Parathyroid adenoma (tissue), 2 donors: ENCODE data around the gene BCLAF3.

Source experiments
- H2AFZ ChIP-seq: fragments of 300-600 bp; sonication (generic); one replicate; pipeline ENCODE4 v1.7.0; 2017; ENCODE audit warnings: antibody characterized with exemption, mild to moderate bottlenecking
- H3K27ac ChIP-seq: fragments of 300-600 bp; sonication (generic); one replicate; pipeline ENCODE4 v1.7.0; 2017
- H3K27me3 ChIP-seq: fragments of 300-600 bp; sonication (generic); one replicate; pipeline ENCODE4 v1.7.0; 2017; ENCODE audit warnings: low read length; ENCODE audit not compliant: control insufficient read depth, insufficient read depth
- H3K36me3 ChIP-seq: fragments of 300-600 bp; sonication (generic); one replicate; pipeline ENCODE4 v1.7.0; 2017; ENCODE audit warnings: low read length; ENCODE audit not compliant: control insufficient read depth, insufficient read depth
- H3K4me1 ChIP-seq: fragments of 300-600 bp; sonication (generic); one replicate; pipeline ENCODE4 v1.7.0; 2017; ENCODE audit warnings: control low read depth
- H3K4me2 ChIP-seq: fragments of 300-600 bp; sonication (generic); one replicate; pipeline ENCODE4 v1.7.0; 2017; ENCODE audit warnings: low read length
- H3K4me3 ChIP-seq: fragments of 300-600 bp; sonication (generic); one replicate; pipeline ENCODE4 v1.7.0; 2017; ENCODE audit warnings: low read depth, low read length
- H3K79me2 ChIP-seq: fragments of 300-600 bp; sonication (generic); one replicate; pipeline ENCODE4 v1.7.0; 2017; ENCODE audit warnings: control low read depth
- H3K9ac ChIP-seq: fragments of 300-600 bp; sonication (generic); one replicate; pipeline ENCODE4 v1.7.0; 2017; ENCODE audit warnings: mild to moderate bottlenecking
- H3K9me3 ChIP-seq: fragments of 300-600 bp; sonication (generic); one replicate; pipeline ENCODE4 v1.7.0; 2017; ENCODE audit warnings: low read length; ENCODE audit not compliant: control insufficient read depth
- TF ChIP-seq, protein P1 (sequence below): fragments of 300-600 bp; sonication (generic); IDR thresholded peaks from one replicate; pipeline ENCODE4 v1.7.0; 2017; ENCODE audit warnings: antibody characterized with exemption, mild to moderate bottlenecking
- donor health status: primary hyperparathyroidism.

Gene BCLAF3

DNA sequence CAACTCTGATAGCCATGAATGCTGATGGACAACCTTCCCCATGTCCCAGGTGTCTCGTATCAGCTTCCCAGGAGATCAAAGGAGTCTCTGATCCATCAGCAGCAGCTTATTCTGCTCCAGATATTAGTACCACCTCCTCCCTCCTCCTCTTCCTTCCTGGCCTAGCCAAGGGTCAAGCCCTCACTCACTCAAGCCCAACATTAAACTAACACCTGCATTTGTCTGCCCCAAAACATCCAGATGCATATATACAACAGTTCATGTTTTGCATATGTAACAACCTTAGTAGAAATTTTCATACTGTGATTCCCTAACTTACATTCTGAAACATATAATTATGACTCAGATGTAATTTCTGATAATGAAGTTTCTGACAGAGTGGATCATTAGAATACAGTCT, 29.9 kb downstream of the BCLAF3 start:
- H3K27me3 ChIP-seq = no peaks in the 10 kb centered on the region
- H2AFZ ChIP-seq = no peak overlapping the region
- no peak overlapping the region for H3K9ac ChIP-seq
- H3K27ac ChIP-seq = no peak overlapping the region
- TF ChIP-seq, protein P1, sequence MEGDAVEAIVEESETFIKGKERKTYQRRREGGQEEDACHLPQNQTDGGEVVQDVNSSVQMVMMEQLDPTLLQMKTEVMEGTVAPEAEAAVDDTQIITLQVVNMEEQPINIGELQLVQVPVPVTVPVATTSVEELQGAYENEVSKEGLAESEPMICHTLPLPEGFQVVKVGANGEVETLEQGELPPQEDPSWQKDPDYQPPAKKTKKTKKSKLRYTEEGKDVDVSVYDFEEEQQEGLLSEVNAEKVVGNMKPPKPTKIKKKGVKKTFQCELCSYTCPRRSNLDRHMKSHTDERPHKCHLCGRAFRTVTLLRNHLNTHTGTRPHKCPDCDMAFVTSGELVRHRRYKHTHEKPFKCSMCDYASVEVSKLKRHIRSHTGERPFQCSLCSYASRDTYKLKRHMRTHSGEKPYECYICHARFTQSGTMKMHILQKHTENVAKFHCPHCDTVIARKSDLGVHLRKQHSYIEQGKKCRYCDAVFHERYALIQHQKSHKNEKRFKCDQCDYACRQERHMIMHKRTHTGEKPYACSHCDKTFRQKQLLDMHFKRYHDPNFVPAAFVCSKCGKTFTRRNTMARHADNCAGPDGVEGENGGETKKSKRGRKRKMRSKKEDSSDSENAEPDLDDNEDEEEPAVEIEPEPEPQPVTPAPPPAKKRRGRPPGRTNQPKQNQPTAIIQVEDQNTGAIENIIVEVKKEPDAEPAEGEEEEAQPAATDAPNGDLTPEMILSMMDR = no peak
- no peaks in the 10 kb centered on the region for H3K9me3 ChIP-seq
- no peaks in the 10 kb centered on the region for H3K4me1 ChIP-seq
- H3K4me3 ChIP-seq = no peak overlapping the region
- no peaks in the 10 kb centered on the region for H3K36me3 ChIP-seq
- no peak overlapping the region for H3K4me2 ChIP-seq
- H3K79me2 ChIP-seq = no peaks in the 10 kb centered on the region

GRCh38 chrX:19958552-19959486, 32.0 kb downstream of the BCLAF3 start:
- no peaks in the 10 kb centered on the region for H3K4me1 ChIP-seq
- TF ChIP-seq, protein P1 = no peak
- H3K79me2 ChIP-seq = no peaks in the 10 kb centered on the region
- no peak overlapping the region for H3K4me2 ChIP-seq
- H3K9ac ChIP-seq = no peak overlapping the region
- no peak overlapping the region for H3K4me3 ChIP-seq
- no peaks in the 10 kb centered on the region for H3K9me3 ChIP-seq
- H3K27ac ChIP-seq = no peak overlapping the region
- no peaks in the 10 kb centered on the region for H3K36me3 ChIP-seq
- H2AFZ ChIP-seq = no peak overlapping the region
- H3K27me3 ChIP-seq = no peaks in the 10 kb centered on the region

GRCh38 chrX:19956923-19957322, 33.9 kb downstream of the BCLAF3 start:
- Histone ChIP-seq H3K27me3 (no peaks in the 10 kb centered on the region), H2AFZ (no peak overlapping the region), H3K9me3 (no peaks in the 10 kb centered on the region), H3K4me1 (no peaks in the 10 kb centered on the region), H3K27ac (no peak overlapping the region), H3K36me3 (no peaks in the 10 kb centered on the region), H3K9ac (no peak overlapping the region), H3K79me2 (no peaks in the 10 kb centered on the region), H3K4me2 (no peak overlapping the region), H3K4me3 (no peak overlapping the region)
- TF ChIP-seq, protein P1 = no peak

- Histone ChIP-seq H3K27me3 (no peaks in the 10 kb centered on the region), H3K36me3 (no peaks in the 10 kb centered on the region), H3K79me2 (no peaks in the 10 kb centered on the region), H3K4me2 (no peak overlapping the region), H3K4me3 (no peak overlapping the region), H3K27ac (no peak overlapping the region), H3K9ac (no peak overlapping the region), H3K4me1 (no peaks in the 10 kb centered on the region), H3K9me3 (no peaks in the 10 kb centered on the region), H2AFZ (no peak overlapping the region)
- TF ChIP-seq, protein P1 = no peak
Observed at GRCh38 chrX:19956306-19956705, 34.6 kb downstream of the BCLAF3 start.

DNA sequence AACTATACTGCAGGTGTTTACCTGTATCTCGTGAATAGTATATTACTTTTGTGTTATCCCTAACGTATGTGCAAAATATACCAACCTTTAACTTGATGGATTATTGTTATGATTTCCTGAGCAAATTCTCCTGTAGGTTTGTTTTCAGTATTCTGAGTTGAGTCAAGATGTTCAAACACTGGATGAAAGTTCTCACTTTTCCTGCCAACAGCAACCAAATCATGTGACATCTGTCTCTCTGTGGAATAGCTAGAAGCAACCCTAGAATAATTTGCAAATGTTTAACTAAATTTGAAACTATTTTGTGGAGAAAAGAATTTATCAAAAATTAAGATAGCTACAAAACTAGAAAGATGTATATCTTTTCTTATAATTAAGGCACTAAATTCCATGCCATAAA, 35.6 kb downstream of the BCLAF3 start:
- Histone ChIP-seq H3K4me3 (no peak overlapping the region), H2AFZ (no peak overlapping the region), H3K27me3 (no peaks in the 10 kb centered on the region), H3K4me1 (no peaks in the 10 kb centered on the region), H3K4me2 (no peak overlapping the region), H3K36me3 (no peaks in the 10 kb centered on the region), H3K79me2 (no peaks in the 10 kb centered on the region), H3K9me3 (no peaks in the 10 kb centered on the region), H3K9ac (no peak overlapping the region), H3K27ac (no peak overlapping the region)
- TF ChIP-seq, protein P1 = no peak
